Measurements from ENCODE around the gene STXBP4.

STXBP4 gene

DNA sequence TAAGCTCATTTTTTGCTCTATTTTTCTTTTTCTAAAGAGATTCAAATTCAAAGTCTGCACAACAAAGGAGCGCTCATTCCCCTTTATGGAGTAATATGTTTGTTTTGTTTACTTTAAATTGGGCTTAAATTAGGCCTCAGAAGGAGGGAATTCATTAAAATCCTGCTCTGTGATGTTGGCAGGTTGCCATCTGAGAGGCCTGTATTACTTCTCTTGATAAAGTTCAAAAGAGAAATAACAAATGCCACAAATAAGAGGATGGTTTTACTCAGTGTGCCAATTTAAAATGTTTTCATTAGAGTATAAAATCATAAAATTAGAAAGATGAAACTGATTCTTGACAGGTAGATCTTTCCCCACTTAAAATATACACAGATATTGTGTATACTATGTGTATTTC is 241.7 kb downstream of the STXBP4 start:
- Mint-ChIP-seq H3K4me3 (no peak overlapping the region), H3K9me3 (no peaks in the 10 kb centered on the region), H3K4me1 (no peaks in the 10 kb centered on the region), H3K27ac (ENCODE audit: low read depth) (no peak overlapping the region), H3K27me3 (peaks cover 8% of the 10 kb centered on the region), H3K36me3 (ENCODE audit: insufficient read depth) (no peaks in the 10 kb centered on the region)
- DNase-seq (ENCODE audit: low spot score in 2 of 2): no peak
- no peak for ATAC-seq (replicated peaks; ENCODE audit: extremely low read depth, poor library complexity, severe bottlenecking)

GRCh38 chr17:55212880-55213279 is 244.3 kb downstream of the STXBP4 start:
- H3K4me3 Mint-ChIP-seq: no peak overlapping the region

DNA sequence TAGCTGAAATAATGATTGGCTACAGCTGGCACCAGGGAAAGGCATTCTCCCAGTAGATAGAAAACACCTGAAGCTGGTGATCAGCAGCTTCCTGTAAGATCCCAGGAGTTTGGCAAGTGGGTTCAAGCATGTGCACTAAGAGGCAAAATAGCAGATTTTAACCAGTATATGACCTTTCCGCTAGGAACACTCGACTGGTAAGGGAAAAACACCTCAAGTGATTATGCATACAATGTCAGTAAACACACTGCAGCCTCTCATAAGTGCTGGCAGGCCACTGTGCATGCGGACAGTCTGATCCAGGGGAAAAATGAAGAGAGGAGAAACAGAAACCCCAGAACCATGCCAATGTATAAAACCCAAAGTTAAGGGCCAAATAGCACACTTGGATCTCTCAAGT is 247.1 kb downstream of the STXBP4 start:
- no peak overlapping the region for H3K4me3 Mint-ChIP-seq
- no peaks in the 10 kb centered on the region for H3K9me3 Mint-ChIP-seq
- DNase-seq (ENCODE audit: low spot score in 2 of 2) (no peak), ATAC-seq (replicated peaks; ENCODE audit: extremely low read depth, poor library complexity, severe bottlenecking) (no peak)
- peaks cover 12% of the 10 kb centered on the region for H3K27me3 Mint-ChIP-seq
- no peak overlapping the region for H3K27ac Mint-ChIP-seq (ENCODE audit: low read depth)
- H3K36me3 Mint-ChIP-seq (ENCODE audit: insufficient read depth): no peaks in the 10 kb centered on the region
- no peaks in the 10 kb centered on the region for H3K4me1 Mint-ChIP-seq

More at GRCh38 chr17:55212880-55213279, 244.3 kb downstream of the STXBP4 start:
- no peaks in the 10 kb centered on the region for H3K4me1 Mint-ChIP-seq
- peaks cover 12% of the 10 kb centered on the region for H3K27me3 Mint-ChIP-seq
- ATAC-seq (replicated peaks; ENCODE audit: extremely low read depth, poor library complexity, severe bottlenecking) (no peak), DNase-seq (ENCODE audit: low spot score in 2 of 2) (no peak)
- no peaks in the 10 kb centered on the region for H3K36me3 Mint-ChIP-seq (ENCODE audit: insufficient read depth)
- H3K9me3 Mint-ChIP-seq: no peaks in the 10 kb centered on the region
- H3K27ac Mint-ChIP-seq (ENCODE audit: low read depth): no peak overlapping the region

- Mint-ChIP-seq H3K27me3 (peaks cover 12% of the 10 kb centered on the region), H3K27ac (ENCODE audit: low read depth) (no peak overlapping the region), H3K4me1 (no peaks in the 10 kb centered on the region), H3K9me3 (no peaks in the 10 kb centered on the region), H3K36me3 (ENCODE audit: insufficient read depth) (no peaks in the 10 kb centered on the region), H3K4me3 (no peak overlapping the region)
- DNase-seq (ENCODE audit: low spot score in 2 of 2): no peak
- ATAC-seq (replicated peaks; ENCODE audit: extremely low read depth, poor library complexity, severe bottlenecking): no peak
These were observed 248.3 kb downstream of the STXBP4 start for GRCh38 chr17:55216888-55217287.

DNA sequence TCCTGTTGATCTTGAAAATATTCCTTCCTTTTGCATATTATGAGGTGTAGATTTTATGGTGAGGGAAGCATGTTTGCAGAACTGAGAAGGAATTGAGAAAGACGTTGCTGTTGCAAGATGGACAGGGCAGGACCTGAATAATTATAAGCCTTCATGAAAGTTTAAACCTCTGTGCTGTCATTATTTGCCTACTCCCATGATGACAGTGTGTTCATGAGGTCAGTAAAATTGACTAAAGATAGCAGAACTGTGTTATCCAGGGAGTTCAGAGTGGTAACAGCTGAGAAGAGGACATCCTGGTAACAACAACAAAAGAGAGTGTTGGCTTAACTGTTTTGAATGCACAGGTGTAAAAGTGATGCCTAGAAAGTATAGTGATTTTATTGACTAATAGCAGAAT is 250.9 kb downstream of the STXBP4 start:
- H3K9me3 Mint-ChIP-seq: no peaks in the 10 kb centered on the region
- DNase-seq (ENCODE audit: low spot score in 2 of 2) (no peak), ATAC-seq (replicated peaks; ENCODE audit: extremely low read depth, poor library complexity, severe bottlenecking) (no peak)
- H3K36me3 Mint-ChIP-seq (ENCODE audit: insufficient read depth): no peaks in the 10 kb centered on the region
- no peak overlapping the region for H3K4me3 Mint-ChIP-seq
- no peaks in the 10 kb centered on the region for H3K4me1 Mint-ChIP-seq
- peaks cover 22% of the 10 kb centered on the region for H3K27me3 Mint-ChIP-seq
- H3K27ac Mint-ChIP-seq (ENCODE audit: low read depth): no peak overlapping the region

DNA sequence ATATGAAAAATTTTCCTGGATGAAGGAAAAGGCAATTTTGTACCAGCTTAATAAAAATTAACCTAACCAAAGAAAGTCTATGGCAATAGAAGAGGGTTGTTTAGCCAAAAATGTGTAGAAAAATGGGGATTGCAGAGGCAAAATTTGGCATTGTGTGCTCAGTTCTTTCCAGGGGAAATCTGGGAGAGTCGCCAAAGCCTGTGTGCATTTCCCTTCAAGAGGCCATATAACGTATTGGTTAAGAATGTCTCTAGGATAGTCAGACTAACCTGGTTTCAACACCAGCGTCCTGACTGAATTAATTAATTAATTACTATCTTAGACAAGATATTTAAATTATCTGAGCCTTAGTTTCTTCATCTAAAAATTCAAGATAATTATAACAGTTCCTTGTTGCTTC is 251.4 kb downstream of the STXBP4 start:
- Mint-ChIP-seq H3K9me3 (no peaks in the 10 kb centered on the region), H3K4me1 (no peaks in the 10 kb centered on the region), H3K27ac (ENCODE audit: low read depth) (no peak overlapping the region), H3K4me3 (no peak overlapping the region), H3K27me3 (peaks cover 24% of the 10 kb centered on the region), H3K36me3 (ENCODE audit: insufficient read depth) (no peaks in the 10 kb centered on the region)
- ATAC-seq (replicated peaks; ENCODE audit: extremely low read depth, poor library complexity, severe bottlenecking): no peak
- DNase-seq (ENCODE audit: low spot score in 2 of 2): no peak
